HEK293T (cell line): ENCODE measurements around the gene TSPAN16.

Source experiments
- ARNT ChIP-seq: fragments of 450-650 bp; IDR thresholded peaks from 2 replicates; pipeline ENCODE4 v1.6.1; 2017; ENCODE audit warnings: mild to moderate bottlenecking
- BHLHE40 ChIP-seq: fragments of 450-650 bp; IDR thresholded peaks from 2 replicates; pipeline ENCODE4 v1.6.1; 2016; ENCODE audit warnings: mild to moderate bottlenecking, moderate library complexity, borderline replicate concordance
- CTBP1 ChIP-seq: fragments of 450-650 bp; IDR thresholded peaks from 2 replicates; pipeline ENCODE4 v1.6.1; 2016; ENCODE audit warnings: borderline replicate concordance
- FOXA1 ChIP-seq: fragments of 450-650 bp; IDR thresholded peaks from 2 replicates; pipeline ENCODE4 v1.6.1; 2016; ENCODE audit warnings: mild to moderate bottlenecking
- FOXK2 ChIP-seq: fragments of 450-650 bp; IDR thresholded peaks from 2 replicates; pipeline ENCODE4 v1.6.1; 2016; ENCODE audit warnings: mild to moderate bottlenecking
- FOXM1 ChIP-seq: fragments of 450-650 bp; IDR thresholded peaks from 2 replicates; pipeline ENCODE4 v1.6.1; 2017; ENCODE audit warnings: mild to moderate bottlenecking, borderline replicate concordance
- HDGF ChIP-seq: fragments of 450-650 bp; IDR thresholded peaks from 2 replicates; pipeline ENCODE4 v1.6.1; 2017; ENCODE audit warnings: antibody characterized with exemption, borderline replicate concordance
- L3MBTL2 ChIP-seq: fragments of 450-650 bp; conservative IDR thresholded peaks from 2 replicates; pipeline ENCODE4 v1.6.1; 2016; ENCODE audit warnings: mild to moderate bottlenecking
- NFRKB ChIP-seq: fragments of 450-650 bp; IDR thresholded peaks from 2 replicates; pipeline ENCODE4 v1.6.1; 2016; ENCODE audit warnings: mild to moderate bottlenecking, moderate library complexity
- SP1 ChIP-seq: fragments of 450-650 bp; IDR thresholded peaks from 2 replicates; pipeline ENCODE4 v1.6.1; 2017
- ZNF384 ChIP-seq: fragments of 450-650 bp; IDR thresholded peaks from 2 replicates; pipeline ENCODE4 v1.6.1; 2016

DNA sequence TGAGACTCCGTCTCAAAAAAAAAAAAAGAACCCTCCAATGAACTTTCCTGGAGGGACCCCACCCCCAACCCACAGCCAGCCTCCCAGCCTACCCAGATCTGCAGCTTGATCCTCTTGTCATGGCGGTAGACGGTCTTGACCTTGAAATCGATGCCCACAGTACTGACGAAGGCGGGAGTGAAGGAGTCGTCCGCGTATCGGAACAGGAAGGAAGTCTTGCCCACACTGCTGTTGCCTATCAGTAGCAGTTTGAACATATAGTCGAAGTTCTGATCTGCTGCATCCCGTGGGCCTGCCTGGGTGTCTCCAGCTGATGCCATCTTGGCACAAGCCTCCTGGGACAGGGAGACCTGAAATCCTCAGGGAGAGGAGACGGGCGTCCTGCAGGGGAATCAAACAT is 41.1 kb downstream of the TSPAN16 start:
- TF ChIP-seq SP1 (no peak), CTBP1 (no peak), HDGF (no peak), ZNF384 (no peak), FOXA1 (no peak), BHLHE40 (no peak), ARNT (no peak), FOXM1 (no peak), L3MBTL2 (no peak), NFRKB (no peak), FOXK2 (no peak)
